HG03342 (cell line): ENCODE results near the gene RAPGEF1.

ENCODE experiments used
- ATAC-seq: cut with Tn5 transposase; IDR thresholded peaks from one replicate; pipeline ENCODE4 v1.9.1; 2021; ENCODE audit warnings: mild to moderate bottlenecking, moderate library complexity; ENCODE audit not compliant: unreplicated experiment

Gene RAPGEF1

DNA sequence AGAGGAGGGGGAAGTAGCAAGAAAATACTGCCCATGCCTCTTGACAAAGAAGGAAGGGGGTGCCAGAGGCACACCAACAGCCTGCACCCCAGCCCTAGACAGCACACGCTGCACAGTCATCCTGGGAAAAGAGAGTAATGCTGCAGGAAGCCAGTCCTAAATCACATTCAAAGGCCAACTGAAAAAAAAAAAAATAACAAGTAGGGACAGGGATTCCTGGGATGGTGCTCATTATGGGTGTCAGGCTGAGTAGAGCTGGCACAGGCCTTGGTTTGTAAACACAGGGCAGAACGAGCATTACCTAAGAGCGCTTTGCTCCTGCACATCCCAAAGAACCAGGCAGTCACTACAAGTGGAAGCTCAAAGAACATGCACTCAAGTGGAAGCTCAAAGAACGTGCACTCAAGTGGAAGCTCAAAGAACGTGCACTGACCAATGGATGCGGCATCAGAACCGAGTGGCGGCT, 7.8 kb downstream of the RAPGEF1 start:
- ATAC-seq: no peak

DNA sequence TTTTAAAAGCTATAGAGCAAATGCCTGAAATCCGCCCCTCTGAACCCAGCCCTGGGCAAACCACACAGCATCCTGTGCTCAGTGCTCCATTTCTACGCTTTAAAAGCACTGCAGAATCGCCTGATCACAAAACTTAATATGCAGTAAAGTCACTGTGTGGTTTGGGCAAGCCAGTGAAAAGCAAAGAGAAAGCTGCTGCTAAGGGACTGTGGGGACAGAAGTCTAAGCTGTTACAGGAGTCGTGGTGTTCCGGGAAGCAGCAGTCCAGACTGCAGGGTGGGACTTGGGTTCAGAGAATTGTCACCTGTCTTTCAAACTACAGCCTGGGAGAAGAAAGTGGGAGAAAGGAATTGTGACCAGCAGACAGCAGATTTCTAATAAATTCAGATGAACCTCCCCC, 8.2 kb downstream of the RAPGEF1 start:
- no peak for ATAC-seq

DNA sequence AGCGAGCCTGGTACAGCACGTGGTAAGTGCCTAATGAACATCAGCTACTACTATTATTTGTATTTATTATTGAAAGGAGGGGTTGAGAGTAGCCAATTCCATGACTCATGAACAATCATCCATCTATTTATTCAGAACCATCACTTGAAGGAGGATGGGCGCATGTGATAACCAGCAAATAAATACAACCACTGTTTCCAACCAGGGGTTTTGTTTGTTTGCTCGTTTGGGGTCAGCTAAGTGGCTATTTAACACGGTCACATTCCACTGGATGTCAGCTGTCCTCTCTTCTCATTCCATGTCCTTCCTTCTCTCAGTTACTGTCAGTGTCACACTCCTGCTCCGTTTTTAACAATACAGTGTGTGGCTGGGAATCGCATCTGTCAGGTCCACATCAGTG, 8.6 kb downstream of the RAPGEF1 start:
- ATAC-seq: no peak

DNA sequence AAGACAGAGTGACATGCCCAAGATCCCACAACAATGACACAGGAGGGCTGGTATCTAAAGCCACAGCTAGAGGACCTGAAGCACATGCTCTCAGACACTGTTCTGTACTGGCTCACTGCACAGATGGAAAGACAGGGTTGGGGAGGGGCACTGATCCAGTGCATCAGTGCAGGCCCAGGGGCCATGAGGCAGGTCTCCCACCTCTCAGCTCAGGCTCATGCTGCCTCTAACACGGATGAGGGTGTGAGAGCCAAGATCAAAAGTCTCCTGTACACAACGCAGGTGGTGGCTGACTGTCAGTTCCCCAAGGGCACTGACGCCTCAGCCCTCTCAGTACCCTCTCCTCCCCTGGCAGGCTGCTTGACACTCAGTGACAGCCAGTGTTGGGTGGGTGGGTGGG, 10.9 kb downstream of the RAPGEF1 start:
- no peak for ATAC-seq

DNA sequence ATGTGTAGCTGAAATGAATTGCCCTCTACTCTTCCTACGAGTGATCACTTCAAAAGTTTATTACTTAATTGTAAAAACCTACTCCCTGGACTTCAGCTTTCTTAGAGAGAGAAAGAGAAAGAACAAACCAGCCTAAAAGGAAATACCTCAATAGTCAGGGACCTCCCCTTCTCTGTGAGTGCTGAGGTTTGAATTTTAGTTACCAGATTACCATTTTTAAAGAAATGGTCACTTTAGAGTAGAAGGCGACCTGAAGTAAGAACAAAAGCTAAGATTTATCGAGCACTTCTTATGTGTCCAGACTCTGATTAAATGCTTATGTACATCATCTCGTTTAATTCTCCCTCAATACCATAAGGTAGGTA, 11.3 kb downstream of the RAPGEF1 start:
- ATAC-seq: no peak

DNA sequence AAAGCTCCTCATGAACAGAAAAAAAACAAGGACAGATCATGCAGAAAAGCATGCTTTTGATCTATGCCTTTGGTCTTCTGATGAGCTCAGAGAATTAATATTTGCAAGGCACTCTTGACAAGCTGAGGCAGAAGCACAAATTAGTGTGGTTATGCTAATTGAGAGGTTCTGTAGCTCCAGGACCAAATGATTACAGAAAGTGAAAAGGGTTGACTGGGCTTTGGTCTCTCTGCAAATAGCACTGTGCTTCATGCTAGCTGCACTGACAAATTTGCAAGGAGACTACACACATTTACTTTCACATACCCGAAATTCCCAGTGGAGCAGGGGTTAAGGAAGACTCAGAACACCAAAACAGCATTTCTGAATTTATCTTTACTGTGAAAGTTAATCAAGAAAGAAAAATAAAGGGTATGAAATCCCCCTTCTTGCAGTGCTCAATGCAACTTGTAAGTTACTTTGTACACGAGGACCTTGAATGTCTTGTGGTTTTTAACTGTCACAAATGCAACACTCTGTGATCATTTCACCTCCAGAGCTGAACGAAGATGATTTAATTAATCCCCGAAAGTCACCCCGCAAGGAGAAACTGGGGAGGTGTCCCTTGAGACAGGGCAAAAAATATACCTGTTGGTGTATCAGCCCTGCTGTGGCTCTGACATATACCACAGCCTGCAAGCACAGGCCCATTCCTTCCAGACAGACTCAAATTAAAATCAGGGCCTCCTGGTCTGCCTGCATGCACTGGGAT, 11.9 kb downstream of the RAPGEF1 start:
- ATAC-seq: no peak

DNA sequence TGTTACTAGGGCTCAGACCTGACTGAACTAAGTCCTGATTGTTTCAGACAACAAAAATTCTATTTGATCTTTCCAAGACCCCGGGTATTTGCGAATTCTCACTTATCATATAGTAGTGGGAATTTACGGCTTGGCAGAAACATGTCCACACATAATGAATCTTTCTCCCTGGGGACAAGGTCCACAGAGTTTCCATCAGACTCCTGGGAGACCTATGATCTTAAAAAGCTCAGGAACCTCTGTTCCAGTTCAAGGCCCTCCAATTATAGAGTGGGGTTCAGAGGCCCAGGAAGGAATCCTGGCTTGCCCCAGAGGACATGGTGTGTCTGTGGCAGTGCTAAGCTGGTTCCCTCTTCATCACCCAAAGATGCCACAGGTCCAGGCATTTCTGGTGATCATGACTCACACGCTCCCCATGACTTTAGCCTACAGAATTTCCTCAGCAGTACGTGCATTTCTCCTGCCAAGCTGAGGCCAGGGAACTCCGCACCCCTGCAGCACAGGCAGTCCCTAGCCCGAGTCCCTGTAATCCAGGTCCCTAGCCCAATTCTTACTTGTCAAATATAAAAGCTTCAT, 12.6 kb downstream of the RAPGEF1 start:
- no peak for ATAC-seq

DNA sequence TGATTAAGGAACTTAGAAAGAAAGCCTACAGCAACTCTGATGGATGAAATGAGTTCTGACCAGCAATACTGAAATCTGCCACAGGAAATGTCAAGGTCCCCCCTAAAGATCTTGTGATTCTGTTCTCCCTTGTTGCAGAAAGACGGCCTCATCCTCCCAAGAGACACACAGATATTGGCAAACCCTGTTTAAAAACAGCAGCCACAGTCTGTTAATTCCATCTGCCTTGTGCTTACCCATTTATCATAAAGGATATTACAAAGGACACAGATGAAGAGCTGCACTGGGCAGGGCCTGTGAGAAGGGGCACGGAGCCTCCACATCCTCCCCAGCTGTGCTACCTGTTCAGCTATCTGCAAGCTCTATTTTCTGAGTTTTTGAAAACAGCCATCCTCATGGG, 15.2 kb downstream of the RAPGEF1 start:
- ATAC-seq: no peak

DNA sequence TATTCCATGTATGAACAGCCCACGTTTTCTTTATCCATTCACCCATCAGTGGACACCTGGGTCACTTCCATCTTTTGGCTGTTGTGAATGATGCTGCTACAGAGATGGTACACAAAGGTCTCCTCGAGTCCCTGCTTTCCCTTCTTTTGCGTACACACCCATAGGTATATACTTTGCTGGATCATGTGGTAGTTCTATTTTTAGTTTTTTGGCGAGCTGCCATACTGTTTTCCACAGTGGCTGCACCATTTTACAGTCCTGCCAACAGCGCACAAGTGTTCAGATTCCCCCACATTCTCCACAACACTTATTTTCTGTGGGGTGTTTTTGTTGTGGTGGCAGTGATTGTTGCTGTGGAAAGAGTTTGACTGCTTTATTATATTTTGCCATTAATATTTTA, 16.2 kb downstream of the RAPGEF1 start:
- ATAC-seq: no peak

DNA sequence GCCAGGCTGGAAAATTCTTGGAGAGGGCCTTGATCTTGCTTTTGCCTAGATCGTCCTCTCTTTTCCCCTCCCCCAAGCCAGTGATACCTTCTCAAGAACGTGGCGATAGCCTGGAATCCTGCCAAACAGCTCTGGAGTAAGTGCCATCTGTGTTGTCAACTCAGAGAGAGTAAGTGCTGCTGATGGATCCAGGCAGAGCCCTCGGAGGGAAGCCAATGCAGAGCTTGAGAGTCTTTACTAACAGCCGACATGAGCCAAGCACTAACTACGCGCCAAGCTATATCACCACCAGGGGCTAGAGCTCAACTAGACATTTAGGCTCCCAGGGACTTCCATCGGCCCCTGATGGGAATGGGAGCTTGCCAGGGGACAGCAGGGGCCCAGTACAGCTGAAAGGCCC, 17.6 kb downstream of the RAPGEF1 start:
- no peak for ATAC-seq

DNA sequence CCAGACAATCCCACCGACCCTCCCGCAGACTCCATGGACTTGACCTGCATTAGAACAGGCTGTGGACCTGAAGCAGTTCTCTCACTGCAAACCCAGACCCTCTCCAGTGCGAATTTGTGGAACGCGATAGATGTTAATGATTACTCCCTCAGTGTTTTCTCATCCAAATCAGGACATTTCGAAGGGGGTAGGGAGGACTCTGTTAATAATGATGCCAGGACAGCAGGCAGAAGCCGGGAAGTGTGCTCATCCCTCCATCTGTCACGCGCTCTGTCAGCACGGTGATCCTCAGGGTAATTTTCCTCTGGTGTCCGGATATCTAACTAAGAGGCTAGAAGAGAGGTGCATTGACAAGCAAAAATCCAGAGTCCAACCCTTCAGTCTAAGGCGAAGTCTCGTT, 18.8 kb downstream of the RAPGEF1 start:
- no peak for ATAC-seq

DNA sequence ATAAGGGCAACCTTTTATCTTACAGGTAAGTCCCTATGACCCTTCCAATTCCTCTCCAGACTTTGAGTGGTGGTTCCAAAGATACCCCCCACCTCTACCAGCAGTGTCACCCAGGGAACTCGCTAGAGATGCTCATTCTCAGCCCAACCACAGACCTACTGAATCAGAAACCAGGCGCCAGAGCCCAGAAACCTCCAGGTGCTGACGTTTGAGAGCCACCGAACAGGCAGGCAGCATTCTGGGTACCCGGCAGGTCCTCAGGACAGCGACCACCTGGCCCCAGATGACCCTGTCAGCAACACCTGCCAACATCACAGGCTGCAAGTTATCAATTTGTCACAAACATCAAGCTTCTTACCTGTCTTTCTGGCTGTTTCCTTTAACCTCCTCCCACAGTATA, 19.5 kb downstream of the RAPGEF1 start:
- no peak for ATAC-seq

DNA sequence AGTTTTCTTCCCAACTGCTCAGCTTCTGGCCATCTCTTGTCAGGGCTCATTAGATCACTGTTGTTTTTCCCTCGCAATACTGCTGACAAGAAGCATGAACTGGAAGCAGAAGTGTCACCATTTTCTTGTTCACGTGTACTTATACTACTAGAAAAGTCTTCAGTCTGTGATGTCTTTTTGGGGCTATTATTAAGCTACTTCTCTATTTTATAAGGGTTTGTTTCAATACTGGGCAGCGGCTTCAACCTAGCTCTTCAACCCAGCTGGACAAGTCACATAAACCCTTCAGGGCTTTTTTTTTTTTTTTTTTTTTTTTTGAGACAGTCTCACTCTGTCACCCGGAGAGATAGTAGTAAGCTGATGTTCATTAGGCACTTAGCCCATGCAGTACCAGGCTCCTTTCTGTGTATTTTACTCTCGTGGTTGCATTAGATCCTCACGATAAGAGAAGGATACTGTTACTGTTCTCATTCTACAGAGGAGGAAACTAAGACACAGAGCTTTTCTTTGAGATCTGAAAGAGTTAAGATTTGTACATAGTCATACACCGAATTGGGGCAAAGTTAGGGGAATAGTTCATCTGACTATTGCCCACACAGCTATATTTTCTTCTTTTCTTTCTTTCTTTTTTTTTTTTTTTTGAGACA, 20.5 kb downstream of the RAPGEF1 start:
- no peak for ATAC-seq

DNA sequence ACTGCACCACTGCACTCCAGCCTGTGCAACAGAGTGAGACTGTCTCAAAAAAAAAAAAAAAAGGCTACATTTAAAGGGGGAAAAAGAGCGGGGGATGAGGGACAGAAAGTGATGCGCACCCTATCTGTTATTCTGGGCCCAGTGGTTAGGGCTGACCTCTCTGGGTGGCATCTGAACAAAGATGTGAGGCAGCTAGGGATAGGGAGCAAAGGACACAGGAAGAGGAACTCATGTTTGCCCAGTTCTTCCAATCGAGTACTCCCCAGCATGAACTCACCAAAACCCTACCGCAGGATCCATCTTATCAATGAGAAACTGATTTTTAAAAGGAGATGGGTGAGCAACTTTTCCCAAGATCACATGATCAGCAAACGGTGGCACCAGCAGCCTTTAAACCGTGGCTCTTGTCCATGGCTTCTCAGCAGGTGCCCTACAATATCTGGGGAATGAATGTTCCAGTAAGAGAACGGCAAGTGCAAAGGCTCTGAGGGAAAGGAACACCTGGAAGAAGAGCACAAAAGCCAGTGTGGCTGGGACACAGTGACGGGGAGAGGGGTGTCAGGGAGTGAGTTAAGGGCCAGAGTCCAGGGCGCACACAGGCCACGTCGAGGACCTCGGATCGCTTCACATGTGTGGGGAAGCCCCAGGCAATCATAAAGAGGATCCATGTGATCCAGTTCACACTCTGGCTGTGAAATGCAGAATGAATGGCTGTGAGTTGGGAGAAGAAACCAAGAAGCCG, 22.0 kb downstream of the RAPGEF1 start:
- no peak for ATAC-seq

DNA sequence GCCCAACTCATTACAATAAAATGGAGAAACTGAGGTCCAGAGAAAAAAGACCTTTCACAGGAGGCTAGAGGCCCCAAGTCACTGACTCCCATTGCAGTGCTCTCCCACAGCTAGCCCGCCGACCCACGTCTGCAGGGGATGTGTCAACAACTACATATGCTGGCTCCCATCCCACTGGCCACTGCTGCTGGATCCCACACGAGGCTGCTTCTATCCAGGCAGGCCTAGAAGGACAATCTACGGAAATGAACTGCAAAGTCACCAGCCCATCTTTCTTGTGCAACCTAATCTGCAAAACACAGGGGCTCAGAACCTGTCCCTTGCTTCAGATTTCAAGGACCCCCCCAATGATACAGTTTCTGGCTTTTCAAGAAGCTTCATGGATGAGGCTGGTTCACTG, 24.0 kb downstream of the RAPGEF1 start:
- ATAC-seq: no peak

DNA sequence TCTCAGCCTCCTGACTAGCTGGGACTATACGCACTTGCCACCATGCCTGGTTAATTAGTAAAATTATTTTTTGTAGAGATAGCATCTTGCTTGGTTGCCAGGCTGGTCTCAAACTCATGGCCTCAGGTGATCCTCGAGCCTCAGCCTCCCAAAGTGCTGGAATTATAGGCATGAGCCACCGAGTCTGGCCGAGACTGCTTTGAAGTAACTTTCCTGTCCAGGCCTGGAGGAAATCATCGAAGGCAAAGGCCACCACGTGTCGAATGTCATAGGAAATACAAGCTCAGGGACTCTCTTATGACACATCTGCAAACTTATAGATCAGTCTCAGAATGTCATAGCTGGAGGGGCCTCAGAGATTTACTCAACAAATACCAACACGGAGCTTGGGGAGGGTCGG, 25.1 kb downstream of the RAPGEF1 start:
- no peak for ATAC-seq

DNA sequence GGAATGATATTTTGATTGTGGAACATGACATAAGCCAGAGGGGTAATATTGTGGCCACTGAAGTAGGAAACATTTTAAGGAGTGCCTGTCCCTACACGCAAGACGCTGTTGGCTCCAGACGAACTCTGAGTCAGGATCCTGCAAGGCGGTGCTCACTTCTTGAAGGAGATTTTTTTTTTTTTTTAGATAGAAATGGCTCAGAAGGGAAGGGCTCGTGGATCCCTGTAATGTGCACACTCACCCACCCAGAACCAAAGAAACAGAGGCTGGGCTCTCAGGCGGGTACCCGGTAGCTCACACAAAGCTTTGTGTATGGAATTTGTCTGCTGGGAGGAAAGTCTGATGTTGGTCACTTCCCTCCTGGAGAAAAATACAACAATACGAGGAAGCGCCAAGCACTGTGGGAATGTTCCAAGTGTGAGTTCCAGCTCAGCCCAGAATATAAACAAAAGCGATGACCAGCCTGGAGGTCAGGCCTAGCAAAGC, 25.7 kb downstream of the RAPGEF1 start:
- no peak for ATAC-seq

DNA sequence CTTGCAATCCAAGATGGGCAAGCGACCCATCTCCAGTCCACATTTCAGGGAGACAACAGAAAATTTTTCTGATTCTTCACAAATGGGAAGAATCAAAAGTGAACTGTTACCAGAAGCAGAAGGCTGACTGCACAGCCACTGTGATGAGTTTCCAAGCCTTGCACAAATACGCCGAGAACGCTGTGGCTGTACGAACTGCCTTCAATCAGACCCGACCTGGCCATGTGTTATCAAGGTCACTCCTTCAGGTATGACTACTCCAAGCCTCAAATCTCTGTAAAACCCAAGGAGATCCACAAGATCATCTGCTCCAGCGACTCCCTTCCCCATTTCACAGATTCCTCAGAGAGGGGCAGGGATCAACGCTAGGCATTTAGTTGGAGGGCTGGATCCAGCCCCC, 26.9 kb downstream of the RAPGEF1 start:
- no peak for ATAC-seq

DNA sequence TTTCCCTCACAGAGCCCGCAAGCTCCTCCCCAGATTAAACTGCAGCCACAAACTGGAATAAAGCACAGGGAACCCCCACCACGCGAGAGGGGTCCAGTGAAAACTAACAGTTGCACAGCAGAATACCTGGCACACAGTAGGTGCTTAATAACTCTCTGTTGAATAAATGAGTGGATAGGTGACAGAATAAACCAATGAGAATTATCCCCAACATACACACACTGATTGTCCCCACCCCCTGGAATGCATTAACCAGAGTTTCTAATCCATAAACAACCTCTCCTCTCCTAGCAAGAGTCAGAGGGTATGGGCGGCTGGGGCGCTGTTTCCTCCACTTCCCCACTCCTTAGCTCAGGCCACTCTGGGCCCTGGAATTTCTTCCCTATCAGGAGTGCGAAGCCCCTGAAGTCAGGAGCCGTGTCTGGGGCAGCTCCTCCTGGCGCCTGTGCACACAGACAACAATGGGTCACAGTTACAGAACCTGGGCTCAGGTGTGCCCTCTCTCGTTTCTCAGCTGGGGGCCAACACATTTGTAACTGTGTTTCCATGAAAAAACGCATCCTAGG, 27.6 kb downstream of the RAPGEF1 start:
- ATAC-seq: no peak

DNA sequence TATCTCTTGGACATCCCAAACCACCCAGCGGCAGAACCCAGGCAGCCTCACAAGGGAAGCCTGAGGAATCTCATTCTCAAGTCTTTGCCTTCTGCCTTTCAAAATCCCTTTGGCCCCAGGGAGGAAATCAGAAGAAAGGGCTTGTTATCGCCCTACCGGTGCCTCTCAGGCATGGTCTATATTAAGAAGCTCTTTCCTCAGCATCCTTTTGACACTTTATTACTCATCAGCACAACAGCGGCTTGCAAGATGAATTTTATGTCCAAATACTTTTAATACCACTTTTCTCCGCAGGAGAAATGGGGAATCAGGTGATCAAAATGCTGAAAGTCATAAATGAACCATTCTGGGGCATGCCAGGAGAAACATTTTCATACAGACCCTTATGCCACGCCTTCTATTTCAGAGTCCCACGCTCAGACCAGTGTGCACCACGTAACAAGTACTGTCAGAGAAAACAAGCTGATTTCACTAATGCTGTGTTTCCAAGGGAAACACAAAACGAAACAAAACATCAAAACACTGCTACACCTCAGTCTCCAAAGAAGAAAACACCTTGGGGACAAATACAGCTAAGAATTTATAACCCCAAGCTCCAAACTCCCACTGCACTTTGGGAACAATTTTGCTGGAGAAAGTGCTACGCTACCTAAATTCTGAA, 30.0 kb downstream of the RAPGEF1 start:
- peak; percentile 66 for ATAC-seq
